ENCODE data around the gene SLC39A9. TPM values are rescaled to one million over a fixed set of nuclear protein-coding genes. Genes with fewer than 3 reads are reported as not detected.

SLC39A9 gene
- total and polyA plus RNA-seq, 10 of the 15 experiments (the other 5 are each of a cell fraction or from before 2014, with no cell fraction given): 19.9 to 109 (median 46.9) TPM

GRCh38 chr14:69491193-69491592 lies 92.7 kb downstream of the SLC39A9 start:
- SMC1A ChIA-PET (ENCODE audit: uncharacterized antibody, unreplicated experiment): no interaction called here
- POLR2A ChIA-PET: no interaction called here
- RAD21 ChIA-PET (ENCODE audit: unreplicated experiment): no interaction called here
- H3K9ac ChIP-seq (ENCODE audit: control insufficient read depth, insufficient read depth, low read length): no peak overlapping the region
- H3K4me3 ChIP-seq: no peak overlapping the region
- FAIRE-seq: no peak
- intact Hi-C loops (cut with micrococcal nuclease; ENCODE audit: unreplicated experiment): no loop called here
- H3K9me3 ChIP-seq (replicated peaks; ENCODE audit: control insufficient read depth, insufficient read depth, low read length): no peaks in the 10 kb centered on the region
- no peak overlapping the region for H3K27ac ChIP-seq (ENCODE audit: control insufficient read depth, insufficient read depth)
- in situ Hi-C loops (cut with MboI): no loop called here
- H3K4me1 ChIP-seq (ENCODE audit: control insufficient read depth, insufficient read depth, low read length): no peaks in the 10 kb centered on the region
- CTCF ChIA-PET: interaction anchor here (1.1 to 3.2 kb wide), 3 partner anchors 16 to 248 kb away, joined by 3 to 15 read pairs (median 3); no protein-coding TSS in a partner anchor
- H3K36me3 ChIP-seq (ENCODE audit: control insufficient read depth in 2 of 2, insufficient read depth in 2 of 2, low read length in 1 of 2): no peaks in the 10 kb centered on the region
- DNase-seq (ENCODE audit: low read depth, low spot score): no peak
- whole genome bisulfite sequencing (ENCODE audit: insufficient coverage, insufficient replicate concordance, low lambda C conversion rate, missing lambda C conversion rate): 38% methylated on average over 3 of the region's 3 CpGs
- no peaks in the 10 kb centered on the region for H3K79me2 ChIP-seq (ENCODE audit: control insufficient read depth, insufficient read depth, low read length)
- BruUV-seq (replicated peaks): no TSS peak
- H3K4me2 ChIP-seq (ENCODE audit: control insufficient read depth, insufficient read depth): no peak overlapping the region
- 0 out of 4 replicates have a peak, but pooled peaks cover 0 to 2% of the 10 kb centered on the region in 2 experiments for H3K27me3 ChIP-seq (replicated peaks in 1 of 2; ENCODE audit: control insufficient read depth in 2 of 2, insufficient read depth in 2 of 2, low read length in 1 of 2)
- TF ChIP-seq IKZF2 (IDR thresholded peaks at IDR 0.05) (no peak), TCF7 (IDR thresholded peaks at IDR 0.05; ENCODE audit: borderline replicate concordance) (no peak), HDAC2 (IDR thresholded peaks at IDR 0.05) (no peak), RFX5 (IDR thresholded peaks at IDR 0.05; ENCODE audit: low read depth, low read length) (no peak), GATAD2B (conservative IDR thresholded peaks at IDR 0.05; ENCODE audit: low read depth) (no peak)
- TF ChIP-seq, protein P1, sequence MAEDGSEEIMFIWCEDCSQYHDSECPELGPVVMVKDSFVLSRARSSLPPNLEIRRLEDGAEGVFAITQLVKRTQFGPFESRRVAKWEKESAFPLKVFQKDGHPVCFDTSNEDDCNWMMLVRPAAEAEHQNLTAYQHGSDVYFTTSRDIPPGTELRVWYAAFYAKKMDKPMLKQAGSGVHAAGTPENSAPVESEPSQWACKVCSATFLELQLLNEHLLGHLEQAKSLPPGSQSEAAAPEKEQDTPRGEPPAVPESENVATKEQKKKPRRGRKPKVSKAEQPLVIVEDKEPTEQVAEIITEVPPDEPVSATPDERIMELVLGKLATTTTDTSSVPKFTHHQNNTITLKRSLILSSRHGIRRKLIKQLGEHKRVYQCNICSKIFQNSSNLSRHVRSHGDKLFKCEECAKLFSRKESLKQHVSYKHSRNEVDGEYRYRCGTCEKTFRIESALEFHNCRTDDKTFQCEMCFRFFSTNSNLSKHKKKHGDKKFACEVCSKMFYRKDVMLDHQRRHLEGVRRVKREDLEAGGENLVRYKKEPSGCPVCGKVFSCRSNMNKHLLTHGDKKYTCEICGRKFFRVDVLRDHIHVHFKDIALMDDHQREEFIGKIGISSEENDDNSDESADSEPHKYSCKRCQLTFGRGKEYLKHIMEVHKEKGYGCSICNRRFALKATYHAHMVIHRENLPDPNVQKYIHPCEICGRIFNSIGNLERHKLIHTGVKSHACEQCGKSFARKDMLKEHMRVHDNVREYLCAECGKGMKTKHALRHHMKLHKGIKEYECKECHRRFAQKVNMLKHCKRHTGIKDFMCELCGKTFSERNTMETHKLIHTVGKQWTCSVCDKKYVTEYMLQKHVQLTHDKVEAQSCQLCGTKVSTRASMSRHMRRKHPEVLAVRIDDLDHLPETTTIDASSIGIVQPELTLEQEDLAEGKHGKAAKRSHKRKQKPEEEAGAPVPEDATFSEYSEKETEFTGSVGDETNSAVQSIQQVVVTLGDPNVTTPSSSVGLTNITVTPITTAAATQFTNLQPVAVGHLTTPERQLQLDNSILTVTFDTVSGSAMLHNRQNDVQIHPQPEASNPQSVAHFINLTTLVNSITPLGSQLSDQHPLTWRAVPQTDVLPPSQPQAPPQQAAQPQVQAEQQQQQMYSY (CRISPR knock-in tag; IDR thresholded peaks at IDR 0.05): no peak
- H4K20me1 ChIP-seq (ENCODE audit: control insufficient read depth, insufficient read depth): no peaks in the 10 kb centered on the region
- no peak overlapping the region for H2AFZ ChIP-seq (ENCODE audit: control insufficient read depth, low read depth, low read length)
- ATAC-seq: no peak
